ENCODE results near the gene RAB3IL1. TPM values are rescaled to one million over a fixed set of nuclear protein-coding genes. Genes with fewer than 3 reads are reported as not detected.

RAB3IL1 gene
- total RNA-seq, 2 donors from 2014 or later: 3.7 to 5.9 TPM

- H3K27me3 ChIP-seq: no peaks in the 10 kb centered on the region
- DNase-seq: no peak
- H3K36me3 ChIP-seq: no peaks in the 10 kb centered on the region
- H3K4me1 ChIP-seq: no peaks in the 10 kb centered on the region
- no peak for TF ChIP-seq CTCF (IDR thresholded peaks at IDR 0.05)
- no peak overlapping the region for H3K27ac ChIP-seq
- H3K4me3 ChIP-seq: no peak overlapping the region
- no peaks in the 10 kb centered on the region for H3K9me3 ChIP-seq
- H3K9ac ChIP-seq (ENCODE audit: low read depth in 2 of 2, low read length in 2 of 2): no peak overlapping the region
- intact Hi-C loops (cut with DNase I): loop anchor here (5.0 kb wide), 2 partner anchors 112 to 148 kb away; no protein-coding TSS in a partner anchor
These were observed 27.8 kb upstream of the RAB3IL1 start for GRCh38 chr11:61945191-61945590.

GRCh38 chr11:61940466-61940865, 23.1 kb upstream of the RAB3IL1 start:
- DNase-seq: no peak
- intact Hi-C loops (cut with DNase I): no loop called here
- Histone ChIP-seq H3K36me3 (no peaks in the 10 kb centered on the region), H3K9ac (ENCODE audit: low read depth in 2 of 2, low read length in 2 of 2) (no peak overlapping the region), H3K9me3 (no peaks in the 10 kb centered on the region), H3K4me1 (no peaks in the 10 kb centered on the region), H3K4me3 (no peak overlapping the region), H3K27me3 (no peaks in the 10 kb centered on the region), H3K27ac (no peak overlapping the region)
- TF ChIP-seq CTCF (IDR thresholded peaks at IDR 0.05): no peak

GRCh38 chr11:61935861-61936260, 18.5 kb upstream of the RAB3IL1 start:
- DNase-seq: no peak
- H3K9me3 ChIP-seq: no peaks in the 10 kb centered on the region
- no peaks in the 10 kb centered on the region for H3K4me1 ChIP-seq
- intact Hi-C loops (cut with DNase I): no loop called here
- TF ChIP-seq CTCF (IDR thresholded peaks at IDR 0.05): no peak
- H3K27me3 ChIP-seq: no peaks in the 10 kb centered on the region
- no peak overlapping the region for H3K4me3 ChIP-seq
- no peak overlapping the region for H3K9ac ChIP-seq (ENCODE audit: low read depth in 2 of 2, low read length in 2 of 2)
- H3K27ac ChIP-seq: no peak overlapping the region
- H3K36me3 ChIP-seq: no peaks in the 10 kb centered on the region

- no peaks in the 10 kb centered on the region for H3K36me3 ChIP-seq
- no peaks in the 10 kb centered on the region for H3K27me3 ChIP-seq
- H3K4me1 ChIP-seq: no peaks in the 10 kb centered on the region
- H3K27ac ChIP-seq: no peak overlapping the region
- H3K4me3 ChIP-seq: no peak overlapping the region
- no peak for TF ChIP-seq CTCF (IDR thresholded peaks at IDR 0.05)
- no peak overlapping the region for H3K9ac ChIP-seq (ENCODE audit: low read depth in 2 of 2, low read length in 2 of 2)
- intact Hi-C loops (cut with DNase I): no loop called here
- H3K9me3 ChIP-seq: no peaks in the 10 kb centered on the region
- no peak for DNase-seq
These were observed 13.6 kb upstream of the RAB3IL1 start for GRCh38 chr11:61930933-61931332.

GRCh38 chr11:61928606-61929005, 11.2 kb upstream of the RAB3IL1 start:
- no peak for TF ChIP-seq CTCF (IDR thresholded peaks at IDR 0.05)
- Histone ChIP-seq H3K36me3 (no peaks in the 10 kb centered on the region), H3K9me3 (no peaks in the 10 kb centered on the region), H3K27me3 (no peaks in the 10 kb centered on the region), H3K27ac (no peak overlapping the region), H3K4me3 (no peak overlapping the region), H3K9ac (ENCODE audit: low read depth in 2 of 2, low read length in 2 of 2) (no peak overlapping the region), H3K4me1 (no peaks in the 10 kb centered on the region)
- intact Hi-C loops (cut with DNase I): no loop called here
- no peak for DNase-seq

- Histone ChIP-seq H3K9ac (ENCODE audit: low read depth in 2 of 2, low read length in 2 of 2) (no peak overlapping the region), H3K27ac (no peak overlapping the region), H3K36me3 (no peaks in the 10 kb centered on the region), H3K27me3 (no peaks in the 10 kb centered on the region), H3K4me1 (no peaks in the 10 kb centered on the region), H3K4me3 (no peak overlapping the region), H3K9me3 (no peaks in the 10 kb centered on the region)
- no peak for DNase-seq
- no peak for TF ChIP-seq CTCF (IDR thresholded peaks at IDR 0.05)
- intact Hi-C loops (cut with DNase I): no loop called here
These were observed 10.1 kb upstream of the RAB3IL1 start for GRCh38 chr11:61927501-61927900.
